ENCODE data around the gene KIAA0040.
A peak's percentile ranks its signal among the peaks of the same experiment; 100 is the strongest.

Gene KIAA0040

GRCh38 chr1:175203570-175204068, 11.0 kb upstream of the KIAA0040 start (continued):
- TF ChIP-seq YY1 (tag by site-specific recombination; IDR thresholded peaks at IDR 0.05) = no peak
- no peak for TF ChIP-seq ZNF529 (tag by site-specific recombination; IDR thresholded peaks at IDR 0.05; ENCODE audit: insufficient replicate concordance)
- TF ChIP-seq ZNF518A (tag by site-specific recombination; conservative IDR thresholded peaks at IDR 0.05; ENCODE audit: low read depth) = no peak
- TF ChIP-seq ZFP3 (tag by site-specific recombination; IDR thresholded peaks at IDR 0.05; ENCODE audit: low read depth) = no peak
- TF ChIP-seq TSHZ1 (tag by site-specific recombination; IDR thresholded peaks at IDR 0.05; ENCODE audit: borderline replicate concordance) = no peak

- ChIA-PET POLR2A (no interaction called here), CTCF (interaction anchor here (1.0 kb wide), 1 partner anchor 116 kb away, joined by 4 read pairs; no protein-coding TSS in a partner anchor)
- TF ChIP-seq REST (tag by site-specific recombination; IDR thresholded peaks at IDR 0.05) (peak; percentile 56; the same call in 1 of the 2 replicates), ZBTB17 (tag by site-specific recombination; IDR thresholded peaks at IDR 0.05) (no peak)
Observed at GRCh38 chr1:175200678-175201521, 8.3 kb upstream of the KIAA0040 start.

GRCh38 chr1:175198332-175198731, 5.8 kb upstream of the KIAA0040 start:
- ChIA-PET CTCF (interaction anchor here (0.6 kb wide), 1 partner anchor 73 kb away, joined by 3 read pairs; no protein-coding TSS in a partner anchor), POLR2A (no interaction called here)
- Histone ChIP-seq H3K9me3 (ENCODE audit: control insufficient read depth, insufficient read depth, low read depth, low read length) (no peaks in the 10 kb centered on the region), H3K4me1 (ENCODE audit: control insufficient read depth, insufficient read depth, low read length) (peaks cover 5% of the 10 kb centered on the region; the same call in 1 of the 2 replicates), H3K36me3 (ENCODE audit: control insufficient read depth in 2 of 2, insufficient read depth in 1 of 2, low read length in 2 of 2) (no peaks in the 10 kb centered on the region), H3K27ac (ENCODE audit: extremely low read depth, low read depth, low read length) (no peak overlapping the region), H3K4me3 (ENCODE audit: low read depth, low read length) (no peak overlapping the region)
- no peak for TF ChIP-seq ZNF366 (tag by site-specific recombination; conservative IDR thresholded peaks at IDR 0.05)

More at GRCh38 chr1:175200678-175201521, 8.3 kb upstream of the KIAA0040 start:
- H3K9me3 ChIP-seq (ENCODE audit: control insufficient read depth, insufficient read depth, low read depth, low read length) = no peaks in the 10 kb centered on the region
- no peaks in the 10 kb centered on the region for H3K36me3 ChIP-seq (ENCODE audit: control insufficient read depth in 2 of 2, insufficient read depth in 1 of 2, low read length in 2 of 2)
- no peak overlapping the region for H3K27ac ChIP-seq (ENCODE audit: extremely low read depth, low read depth, low read length)
- peaks cover 5% of the 10 kb centered on the region; the same call in 1 of the 2 replicates for H3K4me1 ChIP-seq (ENCODE audit: control insufficient read depth, insufficient read depth, low read length)
- no peak overlapping the region for H3K4me3 ChIP-seq (ENCODE audit: low read depth, low read length)
